ENCODE measurements around the gene IPO13.
A peak's percentile ranks its signal among the peaks of the same experiment; 100 is the strongest.

The IPO13 gene, protein sequence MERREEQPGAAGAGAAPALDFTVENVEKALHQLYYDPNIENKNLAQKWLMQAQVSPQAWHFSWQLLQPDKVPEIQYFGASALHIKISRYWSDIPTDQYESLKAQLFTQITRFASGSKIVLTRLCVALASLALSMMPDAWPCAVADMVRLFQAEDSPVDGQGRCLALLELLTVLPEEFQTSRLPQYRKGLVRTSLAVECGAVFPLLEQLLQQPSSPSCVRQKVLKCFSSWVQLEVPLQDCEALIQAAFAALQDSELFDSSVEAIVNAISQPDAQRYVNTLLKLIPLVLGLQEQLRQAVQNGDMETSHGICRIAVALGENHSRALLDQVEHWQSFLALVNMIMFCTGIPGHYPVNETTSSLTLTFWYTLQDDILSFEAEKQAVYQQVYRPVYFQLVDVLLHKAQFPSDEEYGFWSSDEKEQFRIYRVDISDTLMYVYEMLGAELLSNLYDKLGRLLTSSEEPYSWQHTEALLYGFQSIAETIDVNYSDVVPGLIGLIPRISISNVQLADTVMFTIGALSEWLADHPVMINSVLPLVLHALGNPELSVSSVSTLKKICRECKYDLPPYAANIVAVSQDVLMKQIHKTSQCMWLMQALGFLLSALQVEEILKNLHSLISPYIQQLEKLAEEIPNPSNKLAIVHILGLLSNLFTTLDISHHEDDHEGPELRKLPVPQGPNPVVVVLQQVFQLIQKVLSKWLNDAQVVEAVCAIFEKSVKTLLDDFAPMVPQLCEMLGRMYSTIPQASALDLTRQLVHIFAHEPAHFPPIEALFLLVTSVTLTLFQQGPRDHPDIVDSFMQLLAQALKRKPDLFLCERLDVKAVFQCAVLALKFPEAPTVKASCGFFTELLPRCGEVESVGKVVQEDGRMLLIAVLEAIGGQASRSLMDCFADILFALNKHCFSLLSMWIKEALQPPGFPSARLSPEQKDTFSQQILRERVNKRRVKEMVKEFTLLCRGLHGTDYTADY

GRCh38 chr1:43946236-43947060 lies at the start of gene IPO13:
IPO13 (plus strand) TSS chr1:43946950; CDS start chr1:43947601, 651 bp downstream.
- Histone ChIP-seq H3K4me1 (peaks cover 8% of the 10 kb centered on the region), H3K27ac (peak within 1 kb of the TSS; percentile 99)

DNA sequence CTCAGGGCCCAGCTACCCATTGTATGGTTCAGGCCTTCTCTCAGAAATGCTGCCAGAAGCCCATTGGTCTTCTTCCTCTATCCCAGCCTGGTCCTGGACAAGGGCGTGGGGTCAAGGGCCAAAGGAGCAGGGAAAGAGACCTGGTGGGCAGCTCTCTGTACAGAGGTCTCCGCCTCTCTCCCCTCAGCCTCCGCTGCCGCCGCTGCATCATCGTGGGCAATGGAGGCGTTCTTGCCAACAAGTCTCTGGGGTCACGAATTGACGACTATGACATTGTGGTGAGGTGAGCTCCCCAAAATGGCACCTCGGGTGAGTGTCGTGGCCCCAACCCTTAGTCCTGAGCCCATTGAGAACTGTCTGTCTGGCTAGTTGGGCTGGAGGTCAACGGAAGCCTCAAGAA lies 47.8 kb upstream of the IPO13 start:
- H3K36me3 ChIP-seq (ENCODE audit: control insufficient read depth, insufficient read depth, low read length), result no peaks in the 10 kb centered on the region
- no peaks in the 10 kb centered on the region for H3K79me2 ChIP-seq
- H3K27ac ChIP-seq, result no peak overlapping the region
- TF ChIP-seq, protein P1, sequence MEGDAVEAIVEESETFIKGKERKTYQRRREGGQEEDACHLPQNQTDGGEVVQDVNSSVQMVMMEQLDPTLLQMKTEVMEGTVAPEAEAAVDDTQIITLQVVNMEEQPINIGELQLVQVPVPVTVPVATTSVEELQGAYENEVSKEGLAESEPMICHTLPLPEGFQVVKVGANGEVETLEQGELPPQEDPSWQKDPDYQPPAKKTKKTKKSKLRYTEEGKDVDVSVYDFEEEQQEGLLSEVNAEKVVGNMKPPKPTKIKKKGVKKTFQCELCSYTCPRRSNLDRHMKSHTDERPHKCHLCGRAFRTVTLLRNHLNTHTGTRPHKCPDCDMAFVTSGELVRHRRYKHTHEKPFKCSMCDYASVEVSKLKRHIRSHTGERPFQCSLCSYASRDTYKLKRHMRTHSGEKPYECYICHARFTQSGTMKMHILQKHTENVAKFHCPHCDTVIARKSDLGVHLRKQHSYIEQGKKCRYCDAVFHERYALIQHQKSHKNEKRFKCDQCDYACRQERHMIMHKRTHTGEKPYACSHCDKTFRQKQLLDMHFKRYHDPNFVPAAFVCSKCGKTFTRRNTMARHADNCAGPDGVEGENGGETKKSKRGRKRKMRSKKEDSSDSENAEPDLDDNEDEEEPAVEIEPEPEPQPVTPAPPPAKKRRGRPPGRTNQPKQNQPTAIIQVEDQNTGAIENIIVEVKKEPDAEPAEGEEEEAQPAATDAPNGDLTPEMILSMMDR (IDR thresholded peaks at IDR 0.05), result no peak
- no peak overlapping the region for H3K4me3 ChIP-seq (ENCODE audit: low read depth, low read length)
- H3K9ac ChIP-seq, result no peak overlapping the region
- no peaks in the 10 kb centered on the region for H3K4me1 ChIP-seq
- no peak overlapping the region for H3K4me2 ChIP-seq (ENCODE audit: low read length)
- H3K27me3 ChIP-seq (ENCODE audit: control insufficient read depth, insufficient read depth, low read length), result no peaks in the 10 kb centered on the region
- H3K9me3 ChIP-seq (ENCODE audit: control insufficient read depth, low read length), result no peaks in the 10 kb centered on the region
- H2AFZ ChIP-seq, result no peak overlapping the region

More at GRCh38 chr1:43946236-43947060, at the start of gene IPO13:
- Histone ChIP-seq H2AFZ (peak within 1 kb of the TSS; percentile 93), H3K9ac (peak within 1 kb of the TSS; percentile 89), H3K9me3 (ENCODE audit: control insufficient read depth, low read length) (no peaks in the 10 kb centered on the region), H3K27me3 (ENCODE audit: control insufficient read depth, insufficient read depth, low read length) (no peaks in the 10 kb centered on the region), H3K79me2 (peaks cover 8% of the 10 kb centered on the region), H3K4me2 (ENCODE audit: low read length) (peak within 1 kb of the TSS; percentile 94), H3K4me3 (ENCODE audit: low read depth, low read length) (peak within 1 kb of the TSS; percentile 87), H3K36me3 (ENCODE audit: control insufficient read depth, insufficient read depth, low read length) (no peaks in the 10 kb centered on the region)
- TF ChIP-seq, protein P1 (IDR thresholded peaks at IDR 0.05), result peak; percentile 72

- no peaks in the 10 kb centered on the region for H3K36me3 ChIP-seq (ENCODE audit: control insufficient read depth, insufficient read depth, low read length)
- TF ChIP-seq, protein P1 (IDR thresholded peaks at IDR 0.05), result no peak
- H3K9ac ChIP-seq, result no peak overlapping the region
- H3K4me2 ChIP-seq (ENCODE audit: low read length), result no peak overlapping the region
- H3K27ac ChIP-seq, result no peak overlapping the region
- H3K27me3 ChIP-seq (ENCODE audit: control insufficient read depth, insufficient read depth, low read length), result no peaks in the 10 kb centered on the region
- H2AFZ ChIP-seq, result no peak overlapping the region
- H3K9me3 ChIP-seq (ENCODE audit: control insufficient read depth, low read length), result no peaks in the 10 kb centered on the region
- H3K79me2 ChIP-seq, result no peaks in the 10 kb centered on the region
- H3K4me3 ChIP-seq (ENCODE audit: low read depth, low read length), result no peak overlapping the region
- no peaks in the 10 kb centered on the region for H3K4me1 ChIP-seq
Observed at GRCh38 chr1:43900386-43900785, 46.4 kb upstream of the IPO13 start.

- Histone ChIP-seq H3K27me3 (ENCODE audit: control insufficient read depth, insufficient read depth, low read length) (no peaks in the 10 kb centered on the region), H3K36me3 (ENCODE audit: control insufficient read depth, insufficient read depth, low read length) (no peaks in the 10 kb centered on the region), H2AFZ (no peak overlapping the region), H3K4me1 (no peaks in the 10 kb centered on the region), H3K9ac (no peak overlapping the region), H3K9me3 (ENCODE audit: control insufficient read depth, low read length) (no peaks in the 10 kb centered on the region), H3K4me3 (ENCODE audit: low read depth, low read length) (no peak overlapping the region), H3K4me2 (ENCODE audit: low read length) (no peak overlapping the region), H3K79me2 (no peaks in the 10 kb centered on the region), H3K27ac (no peak overlapping the region)
- TF ChIP-seq, protein P1 (IDR thresholded peaks at IDR 0.05), result no peak
Observed at GRCh38 chr1:43901196-43901961, 45.4 kb upstream of the IPO13 start.

All from parathyroid adenoma (tissue), 2 donors.